Esophagus squamous epithelium (tissue), 4 donors: ENCODE data around the gene GOLGA6L26.

Source experiments
- POLR2A ChIP-seq, 4 donors: fragments of 450-650 bp; IDR thresholded peaks; one replicate each; pipeline ENCODE4 v1.6.1; 2017; ENCODE audit warnings: antibody characterized with exemption in 4 of 4, mild to moderate bottlenecking in 4 of 4, moderate library complexity in 3 of 4
- TF ChIP-seq, protein P1 (sequence below), 6 experiments: fragments of 450-650 bp in 4 of 6; fragments of 200-600 bp in 2 of 6; sonication (generic) in 2 of 6; IDR thresholded peaks; one replicate each; pipeline ENCODE4 v1.5.1; 2016 to 2019; ENCODE audit warnings: antibody characterized with exemption in 6 of 6, mild to moderate bottlenecking in 4 of 6, moderate library complexity in 4 of 6

GRCh38 chr15:23370578-23370977 lies 36.6 kb upstream of the GOLGA6L26 start:
- TF ChIP-seq, protein P1, sequence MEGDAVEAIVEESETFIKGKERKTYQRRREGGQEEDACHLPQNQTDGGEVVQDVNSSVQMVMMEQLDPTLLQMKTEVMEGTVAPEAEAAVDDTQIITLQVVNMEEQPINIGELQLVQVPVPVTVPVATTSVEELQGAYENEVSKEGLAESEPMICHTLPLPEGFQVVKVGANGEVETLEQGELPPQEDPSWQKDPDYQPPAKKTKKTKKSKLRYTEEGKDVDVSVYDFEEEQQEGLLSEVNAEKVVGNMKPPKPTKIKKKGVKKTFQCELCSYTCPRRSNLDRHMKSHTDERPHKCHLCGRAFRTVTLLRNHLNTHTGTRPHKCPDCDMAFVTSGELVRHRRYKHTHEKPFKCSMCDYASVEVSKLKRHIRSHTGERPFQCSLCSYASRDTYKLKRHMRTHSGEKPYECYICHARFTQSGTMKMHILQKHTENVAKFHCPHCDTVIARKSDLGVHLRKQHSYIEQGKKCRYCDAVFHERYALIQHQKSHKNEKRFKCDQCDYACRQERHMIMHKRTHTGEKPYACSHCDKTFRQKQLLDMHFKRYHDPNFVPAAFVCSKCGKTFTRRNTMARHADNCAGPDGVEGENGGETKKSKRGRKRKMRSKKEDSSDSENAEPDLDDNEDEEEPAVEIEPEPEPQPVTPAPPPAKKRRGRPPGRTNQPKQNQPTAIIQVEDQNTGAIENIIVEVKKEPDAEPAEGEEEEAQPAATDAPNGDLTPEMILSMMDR (IDR thresholded peaks at IDR 0.05), result no peak
- TF ChIP-seq POLR2A (IDR thresholded peaks at IDR 0.05), result no peak
